Stomach (tissue), 4 donors: ENCODE measurements around the gene IFIT3.

Source experiments
- EP300 ChIP-seq: sonication (generic); formaldehyde crosslinking; IDR thresholded peaks from one replicate; pipeline ENCODE4 v1.6.1; 2017; ENCODE audit warnings: antibody characterized with exemption
- POLR2AphosphoS5 ChIP-seq, 3 donors: sonication (generic); formaldehyde crosslinking; IDR thresholded peaks; one replicate each; pipeline ENCODE4 v1.6.1; 2016; ENCODE audit warnings: antibody characterized with exemption in 3 of 3
- TF ChIP-seq, protein P1 (sequence below), 7 experiments: fragments of 450-650 bp in 4 of 7; fragments of 200-600 bp in 3 of 7; sonication (generic) in 3 of 7; IDR thresholded peaks; one replicate each; pipeline ENCODE4 v1.5.1; 2016 to 2019; ENCODE audit warnings: antibody characterized with exemption in 7 of 7, control low read depth in 2 of 7, mild to moderate bottlenecking in 1 of 7

DNA sequence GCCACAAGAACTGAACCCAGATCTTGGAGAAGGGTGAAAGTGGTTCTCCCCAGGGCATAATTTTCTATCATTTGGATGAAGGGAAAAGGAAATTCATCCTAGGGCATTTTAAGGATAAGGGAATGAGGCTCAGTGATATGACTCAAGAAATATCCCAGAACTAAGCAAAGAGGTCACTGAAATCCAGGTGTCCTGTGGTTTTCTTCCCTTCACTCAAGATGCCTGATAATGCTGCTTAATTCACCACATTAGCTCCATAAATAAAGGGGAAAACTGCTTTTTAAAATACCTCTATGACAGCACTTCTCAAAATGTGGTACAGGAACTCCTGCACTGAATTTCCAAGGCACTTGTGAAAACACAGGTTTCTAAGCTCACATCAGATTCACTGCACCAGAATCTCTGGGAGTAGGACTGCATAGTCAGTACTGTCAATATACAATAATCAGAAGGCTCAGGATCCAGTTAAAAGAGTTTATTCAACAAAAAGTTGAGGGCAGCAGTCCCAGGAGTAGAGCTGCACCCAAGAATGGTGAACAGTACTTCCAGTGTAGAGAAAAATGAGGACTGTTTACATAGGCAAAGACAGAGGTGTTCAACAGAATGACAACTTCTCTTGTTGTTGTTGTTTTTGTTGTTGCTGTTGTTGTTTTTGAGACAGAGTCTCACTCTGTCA, 2.9 kb downstream of the IFIT3 start:
- TF ChIP-seq, protein P1, sequence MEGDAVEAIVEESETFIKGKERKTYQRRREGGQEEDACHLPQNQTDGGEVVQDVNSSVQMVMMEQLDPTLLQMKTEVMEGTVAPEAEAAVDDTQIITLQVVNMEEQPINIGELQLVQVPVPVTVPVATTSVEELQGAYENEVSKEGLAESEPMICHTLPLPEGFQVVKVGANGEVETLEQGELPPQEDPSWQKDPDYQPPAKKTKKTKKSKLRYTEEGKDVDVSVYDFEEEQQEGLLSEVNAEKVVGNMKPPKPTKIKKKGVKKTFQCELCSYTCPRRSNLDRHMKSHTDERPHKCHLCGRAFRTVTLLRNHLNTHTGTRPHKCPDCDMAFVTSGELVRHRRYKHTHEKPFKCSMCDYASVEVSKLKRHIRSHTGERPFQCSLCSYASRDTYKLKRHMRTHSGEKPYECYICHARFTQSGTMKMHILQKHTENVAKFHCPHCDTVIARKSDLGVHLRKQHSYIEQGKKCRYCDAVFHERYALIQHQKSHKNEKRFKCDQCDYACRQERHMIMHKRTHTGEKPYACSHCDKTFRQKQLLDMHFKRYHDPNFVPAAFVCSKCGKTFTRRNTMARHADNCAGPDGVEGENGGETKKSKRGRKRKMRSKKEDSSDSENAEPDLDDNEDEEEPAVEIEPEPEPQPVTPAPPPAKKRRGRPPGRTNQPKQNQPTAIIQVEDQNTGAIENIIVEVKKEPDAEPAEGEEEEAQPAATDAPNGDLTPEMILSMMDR (IDR thresholded peaks at IDR 0.05) = no peak
- TF ChIP-seq POLR2AphosphoS5 (IDR thresholded peaks at IDR 0.05) (no peak), EP300 (no peak)
